Caki2 (cell line): ENCODE results near the gene IQSEC2. TPM values are rescaled to one million over a fixed set of nuclear protein-coding genes. Genes with fewer than 3 reads are reported as not detected.

Source experiments
- DNase-seq: peaks from one replicate; pipeline ENCODE4 v3.0.0-alpha.2; 2015; ENCODE audit warnings: low read depth
- in situ Hi-C: cut with HindIII; loops from 2 replicates; pipeline ENCODE4 v1.10.0; 2016; ENCODE audit warnings: low sequenced_read_pairs, low pct_unique_long_range_greater_than_20kb, mixed read lengths
- total RNA-seq: library from RNA; depleted of rRNA; stranded (reverse); fragments of >200 nt; shearing (Covaris generic); gene quantifications from 2 replicates; pipeline ENCODE4 v1.2.3, GENCODE V29; 2014; ENCODE audit warnings: low replicate concordance

The IQSEC2 gene
- total RNA-seq, 1 experiment from 2014 or later: 9.9 TPM

DNA sequence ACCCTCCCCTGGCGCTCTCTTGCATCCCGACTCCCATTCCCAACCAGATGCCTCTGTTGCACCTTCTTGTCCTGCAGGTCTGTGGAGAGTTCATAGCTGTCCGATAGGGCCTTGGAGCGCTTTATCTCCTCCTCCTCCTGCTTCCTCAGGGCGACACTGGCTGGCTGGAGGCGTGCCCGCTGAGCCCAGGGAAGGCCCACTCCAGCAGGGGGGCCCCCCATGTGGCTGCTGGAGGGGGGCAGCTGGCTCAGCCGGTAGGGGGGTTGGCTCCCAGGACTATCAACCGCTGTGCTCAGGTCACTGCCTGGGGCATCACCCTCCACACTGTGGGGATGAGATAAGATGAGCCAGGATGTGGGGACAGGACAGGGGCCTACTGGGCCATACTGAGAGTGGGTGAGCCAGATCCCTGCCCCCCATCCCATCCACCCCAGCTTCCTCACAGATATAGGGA, 25.6 kb downstream of the IQSEC2 start:
- no peak for DNase-seq
- in situ Hi-C loops: no loop called here

DNA sequence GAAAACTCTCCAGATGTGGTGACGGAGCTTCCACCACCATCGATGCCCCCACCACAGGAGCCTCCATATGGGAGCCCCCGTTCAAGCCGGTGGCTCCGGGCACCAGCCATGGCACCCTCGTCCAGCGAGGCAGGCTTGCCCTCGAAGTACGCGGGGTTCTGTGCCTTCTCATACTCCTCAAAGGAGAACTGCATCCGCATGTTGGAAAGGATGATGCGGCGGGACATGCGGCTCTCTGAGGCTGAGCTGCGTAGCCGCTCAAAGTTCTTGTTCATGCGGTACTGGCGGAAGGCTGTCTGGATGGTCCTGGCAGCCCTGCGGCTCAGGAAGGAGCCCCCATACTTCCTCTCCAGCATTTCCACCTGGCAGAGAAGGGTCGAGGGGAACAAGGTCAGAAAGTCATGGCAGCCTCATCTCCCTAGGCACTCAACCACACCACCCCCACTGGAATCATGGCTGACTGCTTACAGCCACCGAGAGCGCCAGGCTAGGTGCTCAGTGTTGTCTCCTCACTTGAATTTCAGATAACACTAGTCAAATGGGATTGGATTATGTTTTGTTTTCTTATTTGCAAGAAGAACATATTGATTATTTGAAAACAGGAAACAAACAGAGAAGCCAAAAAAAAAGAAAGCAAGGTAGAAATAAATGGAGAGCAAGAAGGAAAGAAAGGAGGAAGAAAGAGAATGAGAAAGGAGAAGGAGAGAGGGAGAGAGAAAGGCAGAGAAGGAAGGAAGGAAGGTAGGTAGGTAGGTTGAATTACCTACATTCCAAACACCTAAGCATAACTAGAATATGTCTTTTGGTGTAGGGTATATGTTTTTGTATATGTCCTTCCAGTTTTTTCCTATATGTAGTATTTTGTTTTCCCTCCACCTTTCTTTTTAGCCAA, 26.6 kb downstream of the IQSEC2 start:
- in situ Hi-C loops: no loop called here
- no peak for DNase-seq

DNA sequence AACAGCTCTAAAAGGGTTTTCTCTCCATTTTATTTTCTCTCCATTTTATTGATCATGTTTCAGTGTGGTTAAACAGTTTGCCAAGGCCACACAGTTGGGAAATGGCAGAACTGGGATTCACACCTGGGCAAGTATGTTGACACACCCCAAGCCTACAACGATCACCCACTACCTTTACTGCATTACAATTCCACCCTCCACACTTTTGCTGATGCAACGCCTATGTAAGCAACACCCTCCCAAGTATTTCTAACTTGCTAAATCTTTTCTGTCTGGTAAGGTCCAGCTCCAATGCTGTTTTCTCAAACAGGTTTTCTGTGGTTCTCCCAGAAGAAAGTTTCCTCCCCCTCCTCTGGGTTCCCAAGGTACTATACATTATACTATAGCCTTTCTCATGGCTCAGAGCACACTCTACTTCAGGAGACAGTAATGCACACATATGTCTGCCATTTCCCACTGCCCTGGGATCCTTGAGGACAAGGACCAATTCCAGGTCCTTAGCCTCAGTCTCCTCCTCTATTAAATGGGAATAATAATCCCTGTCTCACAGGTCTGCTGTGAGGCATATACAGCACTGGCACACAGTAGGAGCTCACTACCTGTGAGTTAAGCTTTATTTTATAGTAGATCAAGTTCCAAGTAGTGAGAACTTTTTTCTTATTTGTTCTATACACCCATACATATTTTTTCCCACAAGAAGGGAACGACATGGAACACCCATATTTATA, 27.9 kb downstream of the IQSEC2 start:
- in situ Hi-C loops: no loop called here

DNA sequence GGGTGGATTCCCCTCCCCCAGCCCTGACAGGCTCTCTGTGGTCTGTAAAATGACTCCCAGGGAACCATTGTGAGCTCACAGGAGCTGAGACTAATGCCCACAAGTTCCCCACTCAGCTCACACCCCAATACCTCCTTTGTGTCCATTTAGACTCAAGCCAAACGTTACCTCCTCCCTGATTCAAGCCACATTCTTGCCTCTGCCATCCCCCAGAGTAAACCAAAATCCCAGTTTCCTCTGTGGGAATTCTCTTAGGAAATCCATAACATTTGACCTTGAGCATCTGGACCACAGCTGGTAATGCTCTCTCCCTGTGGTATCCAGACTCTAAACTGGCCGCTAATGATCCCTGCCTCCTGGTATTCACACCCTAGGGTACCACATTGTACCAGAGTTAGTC, 30.1 kb downstream of the IQSEC2 start:
- DNase-seq: no peak
- in situ Hi-C loops: no loop called here

More for the DNA sequence above, 27.9 kb downstream of the IQSEC2 start:
- no peak for DNase-seq

DNA sequence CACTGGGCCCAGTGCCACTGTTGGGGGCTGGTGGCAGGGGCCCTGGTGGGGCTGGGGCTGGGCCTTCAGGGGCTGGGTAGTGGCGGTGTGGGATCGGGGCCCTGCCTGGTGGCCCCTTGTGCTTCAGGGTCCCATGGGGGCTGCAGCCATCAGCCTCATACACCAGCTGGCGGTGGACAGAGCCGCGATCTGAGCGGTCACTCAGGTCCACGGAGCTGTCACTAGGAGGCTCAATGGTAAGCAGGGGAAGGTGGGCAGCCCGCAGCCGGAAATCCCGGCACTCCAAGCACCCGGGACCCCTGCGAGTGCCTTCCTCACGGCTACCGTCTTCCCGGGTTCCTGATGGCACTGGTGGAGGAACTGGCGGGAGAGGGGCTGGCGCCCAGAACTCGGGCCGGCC, 30.8 kb downstream of the IQSEC2 start:
- in situ Hi-C loops: no loop called here
- DNase-seq: no peak

DNA sequence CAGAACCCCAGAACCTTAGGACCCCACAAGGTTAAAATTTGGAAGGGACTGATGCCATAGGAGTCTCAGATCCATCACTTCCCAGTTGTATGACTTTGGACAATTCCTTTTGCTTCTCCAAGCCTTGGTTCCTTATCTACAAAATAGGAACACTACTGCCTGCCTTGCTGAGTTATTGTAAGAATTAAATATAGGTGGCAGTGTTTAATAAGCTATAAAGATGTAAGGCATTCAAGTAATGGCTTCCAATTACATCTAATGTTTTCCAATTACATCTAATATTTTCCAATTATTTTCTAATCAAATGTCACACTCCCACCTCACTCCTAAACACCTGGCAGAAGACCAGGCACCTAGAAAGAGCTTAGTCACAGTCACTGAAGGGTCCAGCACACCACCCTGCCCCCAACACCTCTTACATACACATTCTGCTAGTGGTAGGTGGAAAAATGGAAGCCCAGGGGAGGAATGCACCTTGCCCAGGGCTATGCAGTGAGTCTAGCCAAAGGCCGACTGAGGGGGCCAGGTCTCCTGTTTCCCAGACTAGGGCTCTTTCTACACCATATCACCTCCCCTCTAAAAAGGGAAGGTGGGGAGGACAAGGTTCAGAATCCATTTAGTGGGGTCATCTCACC, 31.9 kb downstream of the IQSEC2 start:
- in situ Hi-C loops: no loop called here
- no peak for DNase-seq

DNA sequence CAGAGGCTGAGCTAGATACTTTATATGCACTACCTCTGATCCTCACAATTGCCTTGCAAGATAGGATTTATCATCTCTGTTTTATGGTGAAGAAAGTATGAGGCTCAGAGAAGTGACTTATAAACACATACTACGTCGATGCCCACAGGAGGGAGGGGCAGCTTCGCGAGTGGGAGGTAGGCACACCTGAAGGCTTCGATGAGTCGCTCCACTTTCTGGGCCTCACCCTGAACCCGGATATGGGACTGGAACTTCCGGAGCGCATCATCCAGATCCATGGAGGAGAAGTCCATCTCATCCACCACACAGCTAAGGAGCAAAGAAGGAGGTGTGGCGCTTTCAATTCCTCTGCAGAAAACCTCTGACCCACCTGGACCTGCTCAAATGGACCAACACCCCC, 33.5 kb downstream of the IQSEC2 start:
- in situ Hi-C loops: no loop called here
- DNase-seq: no peak

DNA sequence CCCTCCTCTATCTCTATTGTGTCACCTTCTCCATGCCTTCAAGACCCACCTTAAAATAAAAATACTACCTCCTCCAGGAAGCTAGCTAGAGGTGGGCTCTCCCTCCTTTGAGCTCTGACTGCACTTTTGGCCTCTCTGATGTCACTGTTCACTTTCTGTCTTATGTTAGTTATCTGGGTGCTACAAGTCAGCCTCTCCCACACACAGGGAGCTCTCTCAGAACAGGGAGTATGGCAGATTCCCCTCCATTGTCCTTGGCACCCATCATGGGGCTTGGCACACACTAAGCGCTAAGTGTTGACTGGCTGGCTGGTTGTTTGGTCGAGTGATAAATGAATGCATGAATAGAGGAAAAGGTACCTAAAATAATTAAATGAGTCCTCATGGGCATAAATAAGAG, 35.2 kb downstream of the IQSEC2 start:
- in situ Hi-C loops: no loop called here
- no peak for DNase-seq

DNA sequence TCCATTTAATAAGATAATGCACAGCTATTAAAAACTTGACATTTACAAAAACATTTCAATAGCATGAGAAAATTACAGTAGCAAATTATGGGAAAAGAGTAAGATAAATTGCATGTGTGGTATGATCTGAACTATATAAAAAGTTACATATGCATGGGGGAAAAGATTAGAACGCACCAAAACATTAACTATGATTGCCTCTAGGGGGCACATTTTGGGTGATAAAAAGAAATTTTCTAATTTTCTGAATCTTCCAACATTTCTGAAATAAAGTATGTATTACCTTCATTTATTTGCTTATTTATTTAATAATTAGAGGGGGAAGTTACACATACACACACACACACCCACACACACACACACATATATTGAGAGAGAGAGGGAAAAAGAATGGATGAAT, 36.8 kb downstream of the IQSEC2 start:
- DNase-seq: no peak
- in situ Hi-C loops: no loop called here

DNA sequence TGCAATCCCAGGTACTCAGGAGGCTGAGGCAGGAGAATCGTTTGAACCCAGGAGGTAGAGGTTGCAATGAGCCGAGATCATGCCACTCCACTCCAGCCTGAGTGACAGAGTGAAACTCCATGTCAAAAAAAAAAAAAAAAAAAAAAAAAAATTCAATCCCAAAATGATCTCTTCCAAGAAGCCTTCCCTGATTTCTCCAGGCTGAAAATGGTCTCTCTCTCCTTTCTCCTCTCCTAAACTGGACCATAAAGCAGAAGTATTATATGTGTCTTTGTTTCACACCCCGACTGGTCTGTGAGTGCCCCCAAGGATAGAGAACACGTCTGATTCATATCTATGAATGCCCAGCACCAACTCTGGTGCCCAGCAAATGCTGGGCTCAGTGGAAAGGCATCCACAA, 39.1 kb downstream of the IQSEC2 start:
- DNase-seq: no peak
- in situ Hi-C loops: no loop called here

DNA sequence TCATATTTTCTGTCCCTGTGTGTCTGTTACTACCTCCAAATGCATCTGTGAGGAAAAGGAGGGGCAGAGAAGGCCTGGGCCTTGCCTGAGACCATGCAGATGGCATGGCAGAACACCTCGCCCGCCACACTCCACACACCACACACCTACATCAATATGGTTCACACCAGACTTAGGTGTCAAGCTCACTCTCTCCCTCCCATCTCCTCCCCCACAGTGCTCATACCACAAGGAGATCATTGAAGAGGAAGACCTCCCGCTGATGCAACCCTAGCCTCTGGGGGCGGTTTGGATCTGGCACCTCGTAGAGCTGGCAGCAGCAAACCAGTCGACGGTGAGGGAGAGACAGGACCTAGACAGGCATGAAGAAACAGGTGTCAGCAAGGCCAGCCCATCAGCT, 39.8 kb downstream of the IQSEC2 start:
- no peak for DNase-seq
- in situ Hi-C loops: no loop called here

DNA sequence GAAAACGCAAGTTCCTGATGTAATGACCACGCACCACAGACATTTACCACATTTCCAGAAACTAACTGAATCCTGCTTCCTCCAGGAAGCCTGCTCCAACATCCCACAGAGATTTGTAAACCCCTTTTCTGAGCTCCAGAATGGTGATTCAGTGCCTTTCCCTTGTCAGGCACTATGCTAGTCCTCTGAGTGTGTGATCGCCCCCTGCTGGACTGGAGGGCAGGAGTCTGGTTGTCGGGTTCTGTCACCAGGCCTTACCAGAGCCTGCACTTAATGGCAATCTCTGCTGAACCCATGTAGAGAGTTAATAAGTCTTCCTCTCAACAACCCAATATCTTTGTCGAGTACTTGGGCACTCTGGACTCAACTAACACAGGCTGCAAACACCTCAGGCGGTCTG, 41.9 kb downstream of the IQSEC2 start:
- in situ Hi-C loops: no loop called here
- DNase-seq: no peak

DNA sequence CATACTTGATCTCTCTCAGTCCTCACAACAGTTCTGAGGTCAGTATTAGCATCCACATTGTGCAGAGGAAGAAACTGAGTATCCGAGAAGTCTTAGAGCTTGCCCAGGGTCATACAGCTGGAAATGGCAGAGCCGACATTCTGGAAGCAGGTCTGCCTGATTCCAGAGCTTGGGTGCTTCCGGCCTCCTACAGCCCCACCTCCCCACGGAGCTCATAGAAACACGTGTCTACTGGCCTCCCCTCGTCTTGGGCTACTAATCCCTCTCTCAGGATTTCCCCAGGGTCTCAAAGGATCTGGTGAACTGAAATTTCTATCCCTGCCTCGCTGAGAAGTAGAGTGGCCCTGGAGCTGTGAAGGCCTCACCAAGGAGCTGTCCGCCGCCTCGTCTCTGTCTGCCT, 44.3 kb downstream of the IQSEC2 start:
- in situ Hi-C loops: no loop called here
- no peak for DNase-seq

DNA sequence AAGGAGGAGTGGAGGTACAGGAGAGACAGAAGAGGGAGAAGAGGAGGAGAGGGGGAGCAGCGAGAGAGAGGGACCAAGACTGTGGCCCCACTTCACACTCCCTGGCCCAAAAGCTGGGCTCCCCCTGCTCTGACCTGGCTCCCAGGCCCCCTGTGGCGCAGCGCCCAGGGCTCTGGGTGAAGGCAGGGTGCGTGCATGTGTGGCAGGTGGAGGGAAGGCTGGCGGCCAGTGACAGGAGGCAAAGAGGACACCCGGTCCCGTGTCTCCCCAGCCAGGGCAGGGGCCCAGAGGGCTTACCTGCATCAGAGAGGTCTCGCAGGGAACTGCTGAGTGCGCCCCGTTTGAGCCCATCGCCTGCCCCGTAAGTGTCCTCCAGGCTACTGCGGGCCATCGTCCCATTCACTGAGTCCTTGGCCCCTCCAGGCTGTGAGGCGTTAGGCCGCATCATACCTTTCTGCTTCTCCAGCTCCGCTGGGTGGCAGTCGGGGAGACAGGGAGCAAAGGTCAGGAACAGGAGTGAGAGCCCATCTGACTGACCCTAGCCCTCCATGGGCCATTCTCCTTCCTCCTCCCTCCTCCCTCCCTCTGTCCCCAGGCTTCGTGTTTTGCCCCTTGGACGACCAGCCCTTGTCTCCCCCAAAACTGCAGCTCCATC, 45.2 kb downstream of the IQSEC2 start:
- in situ Hi-C loops: no loop called here
- DNase-seq: no peak

DNA sequence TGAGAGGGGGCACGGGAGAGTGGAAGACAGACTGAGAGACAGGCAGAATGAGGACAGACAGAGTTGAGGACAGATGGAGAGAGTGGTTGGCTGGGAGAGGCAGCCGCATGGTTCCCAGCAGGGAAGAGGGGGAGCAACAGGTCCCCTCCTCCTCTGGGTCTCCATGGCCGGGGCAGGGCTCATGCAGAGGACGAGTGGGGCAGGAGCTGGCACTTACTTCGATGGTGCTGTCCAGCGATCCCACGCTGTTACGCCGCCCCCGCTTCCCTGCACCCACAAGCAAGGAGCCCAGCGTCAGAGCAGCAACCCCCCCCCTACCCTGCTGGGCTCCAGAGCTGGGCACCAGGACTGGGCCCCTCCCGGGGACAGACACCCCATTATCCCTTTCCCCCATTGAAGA, 45.8 kb downstream of the IQSEC2 start:
- in situ Hi-C loops: no loop called here
- no peak for DNase-seq

DNA sequence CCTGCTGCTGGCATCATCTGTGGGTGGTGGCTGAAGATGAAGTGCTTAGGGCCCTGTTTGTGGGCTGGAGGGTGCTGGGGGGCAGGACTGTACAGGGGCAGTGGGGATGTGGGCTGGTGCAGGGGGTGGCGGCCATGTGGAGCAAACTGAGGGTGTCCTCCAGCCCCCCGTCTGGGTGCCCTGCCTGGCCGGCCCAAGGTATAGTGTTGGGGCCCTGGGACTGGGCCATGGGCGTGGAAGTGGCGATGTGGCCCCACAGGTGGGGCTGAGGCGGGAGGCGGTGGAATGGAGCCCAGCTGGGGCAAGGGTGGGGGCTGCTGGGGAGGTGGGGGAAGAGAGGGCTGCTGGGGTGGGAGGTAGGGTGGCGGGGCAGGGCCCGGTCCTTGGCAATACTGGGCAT, 46.9 kb downstream of the IQSEC2 start:
- no peak for DNase-seq
- in situ Hi-C loops: no loop called here

DNA sequence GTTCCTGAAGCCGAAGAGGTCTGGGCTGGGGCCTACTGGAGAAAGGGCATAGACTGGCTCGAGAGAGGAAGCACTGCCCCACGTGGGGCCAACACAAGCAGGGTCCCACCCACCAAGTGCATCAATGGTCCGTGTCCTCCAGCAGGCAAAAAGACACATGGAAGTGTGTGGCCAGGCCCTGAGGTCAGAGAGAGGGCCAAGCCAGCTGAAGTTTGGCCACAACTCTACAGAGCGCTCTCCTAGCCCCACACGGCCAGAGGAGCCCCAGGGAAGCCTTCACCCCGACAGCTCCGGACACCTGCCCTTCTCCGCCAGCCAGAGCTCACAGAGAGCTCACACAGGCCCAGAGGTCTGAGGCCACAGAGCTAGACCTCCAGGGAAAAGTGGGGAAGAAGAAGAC, 47.8 kb downstream of the IQSEC2 start:
- in situ Hi-C loops: no loop called here
- no peak for DNase-seq

DNA sequence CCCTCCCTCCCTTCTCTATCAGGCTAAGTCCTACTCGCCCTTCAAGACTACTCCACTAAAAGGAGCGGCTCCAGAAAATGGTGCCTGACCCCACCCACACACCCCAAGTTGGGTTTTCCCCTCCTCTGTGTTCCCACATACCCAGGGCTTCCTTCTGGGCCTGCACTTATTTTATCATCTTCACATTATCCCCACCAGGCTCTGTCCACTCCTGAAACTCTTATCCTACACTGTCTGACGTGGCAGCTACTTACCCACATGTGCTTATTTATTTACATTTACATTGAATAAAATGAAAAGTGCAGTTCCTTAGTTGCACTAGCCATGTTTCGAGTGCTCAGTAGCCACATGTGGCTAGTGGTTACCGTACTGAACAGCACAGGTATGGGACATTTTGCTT, 51.3 kb downstream of the IQSEC2 start:
- DNase-seq: no peak
- in situ Hi-C loops: no loop called here
